COR-L47 (cell line): ENCODE measurements around the gene ACE.

Source experiments
- DNase-seq: peaks from one replicate; lab custom pipeline; 2025; lab: John Stamatoyannopoulos, UW

ACE gene

GRCh38 chr17:63537991-63538692 is 61.3 kb downstream of the ACE start:
- no peak for DNase-seq

DNA sequence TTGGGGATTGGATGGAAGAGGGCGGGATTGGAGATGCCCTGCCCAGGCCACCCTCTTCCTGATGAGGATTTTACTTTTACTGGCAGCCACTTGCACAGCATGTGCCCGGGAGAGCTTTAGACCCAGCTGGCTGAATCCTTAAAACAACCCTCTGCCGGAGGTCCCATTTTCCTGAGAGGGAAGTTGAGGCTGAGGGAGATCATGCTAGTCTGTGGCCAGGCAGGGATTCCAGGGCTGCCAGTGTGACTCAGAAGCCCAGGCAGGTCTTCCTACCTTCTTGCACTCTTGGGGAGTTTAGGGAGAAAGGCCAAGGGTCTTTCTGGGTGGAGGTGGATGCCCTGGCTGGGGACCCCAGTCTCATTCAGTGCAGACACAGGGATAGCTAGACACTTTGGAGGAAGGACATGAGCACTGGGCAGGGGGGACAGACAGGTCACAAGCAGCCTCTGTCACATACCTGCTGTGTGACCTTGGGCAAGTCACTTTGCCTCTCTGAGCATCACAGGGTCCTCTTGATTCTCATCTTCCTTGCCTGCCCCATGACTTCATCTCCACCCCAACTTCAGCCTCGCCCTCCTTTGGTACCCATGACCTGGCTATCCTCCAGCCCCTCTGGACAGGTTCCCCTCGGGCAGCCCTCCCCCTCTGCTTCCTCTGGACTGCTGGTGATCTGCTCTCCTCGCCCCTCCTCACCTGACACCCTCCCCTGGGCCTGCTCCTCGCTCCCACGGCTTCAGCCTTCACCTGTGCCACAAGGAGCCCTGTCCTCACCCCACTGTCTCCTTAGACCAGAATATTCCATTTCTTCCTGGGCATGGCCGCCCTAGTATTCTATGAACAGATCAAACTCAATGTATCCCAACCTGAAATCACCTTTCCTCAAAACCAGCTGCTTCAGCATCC is 62.1 kb downstream of the ACE start:
- no peak for DNase-seq

GRCh38 chr17:63540590-63540989 is 63.7 kb downstream of the ACE start:
- no peak for DNase-seq

GRCh38 chr17:63542218-63542545 is 65.3 kb downstream of the ACE start:
- DNase-seq: no peak

DNA sequence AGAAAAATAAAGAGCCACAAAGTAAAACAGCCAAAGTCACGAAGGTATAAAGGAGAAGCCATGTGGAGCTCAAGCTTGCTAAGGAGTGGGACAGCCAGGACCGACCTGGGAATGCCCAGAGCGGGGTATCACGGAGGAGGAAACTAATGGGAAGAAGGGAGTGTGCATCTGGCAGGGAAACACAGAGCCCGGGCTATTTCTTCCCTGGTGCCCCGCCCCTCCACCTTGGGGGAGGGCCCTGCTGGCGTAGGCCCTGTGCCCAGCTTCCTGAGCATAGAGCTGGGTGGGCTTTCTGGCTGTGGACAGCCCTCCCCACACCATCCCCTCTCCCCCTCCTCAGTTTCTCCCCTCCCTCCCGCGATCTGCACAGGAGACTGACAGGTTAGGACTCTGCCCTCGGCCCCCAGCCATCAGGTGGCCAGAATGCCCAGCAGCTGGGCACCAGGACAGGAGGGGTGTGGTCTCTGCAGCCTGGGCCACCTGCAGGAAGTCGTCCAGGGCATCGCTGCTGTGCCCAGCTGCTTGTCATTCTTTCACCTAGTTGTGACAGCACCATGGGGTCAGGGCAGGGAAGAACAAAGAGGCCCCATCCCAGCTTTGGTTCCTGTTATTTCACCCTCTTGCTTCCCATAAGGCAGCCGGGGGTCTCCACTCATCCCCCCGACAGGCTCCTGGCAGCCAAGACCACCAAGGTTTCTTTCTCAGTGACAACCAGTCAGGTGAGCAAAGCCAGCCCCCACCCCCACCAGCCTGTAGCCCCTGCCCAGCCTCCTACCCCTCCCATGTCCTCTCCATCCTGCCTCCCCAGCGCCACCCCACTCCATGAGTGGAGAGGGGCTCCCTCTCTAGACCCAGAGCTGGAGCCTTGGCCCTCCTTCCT is 66.3 kb downstream of the ACE start:
- DNase-seq: peak; percentile 43

DNA sequence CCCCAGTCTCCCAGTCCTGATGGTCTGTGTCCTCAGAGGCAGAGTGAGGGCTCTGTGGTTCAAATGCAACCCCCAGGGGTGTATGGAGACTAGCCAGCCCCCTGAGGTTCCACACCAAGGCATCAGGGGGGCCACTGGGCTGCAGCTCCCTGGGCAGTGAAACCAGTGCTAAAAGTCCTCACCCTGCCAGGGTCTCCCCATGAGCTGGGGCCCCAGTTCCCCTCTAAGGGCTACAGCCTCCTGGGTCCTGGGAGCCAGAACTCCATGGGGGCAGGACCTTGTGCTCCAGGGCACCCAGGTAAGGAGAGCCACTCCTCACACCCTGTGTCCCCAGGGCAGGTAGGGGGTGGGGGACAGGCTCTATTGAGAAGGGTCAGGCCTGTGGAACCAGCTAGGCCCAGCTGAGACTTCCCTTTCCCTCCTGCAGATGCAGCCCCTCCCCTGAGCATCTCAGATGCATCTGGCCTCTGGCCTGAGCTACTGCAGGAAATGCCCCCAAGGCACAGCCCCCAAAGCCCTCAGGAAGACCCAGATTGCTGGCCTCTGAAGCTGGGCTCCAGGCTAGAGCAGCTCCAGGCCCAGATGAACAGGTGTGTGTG is 67.1 kb downstream of the ACE start:
- DNase-seq: no peak

DNA sequence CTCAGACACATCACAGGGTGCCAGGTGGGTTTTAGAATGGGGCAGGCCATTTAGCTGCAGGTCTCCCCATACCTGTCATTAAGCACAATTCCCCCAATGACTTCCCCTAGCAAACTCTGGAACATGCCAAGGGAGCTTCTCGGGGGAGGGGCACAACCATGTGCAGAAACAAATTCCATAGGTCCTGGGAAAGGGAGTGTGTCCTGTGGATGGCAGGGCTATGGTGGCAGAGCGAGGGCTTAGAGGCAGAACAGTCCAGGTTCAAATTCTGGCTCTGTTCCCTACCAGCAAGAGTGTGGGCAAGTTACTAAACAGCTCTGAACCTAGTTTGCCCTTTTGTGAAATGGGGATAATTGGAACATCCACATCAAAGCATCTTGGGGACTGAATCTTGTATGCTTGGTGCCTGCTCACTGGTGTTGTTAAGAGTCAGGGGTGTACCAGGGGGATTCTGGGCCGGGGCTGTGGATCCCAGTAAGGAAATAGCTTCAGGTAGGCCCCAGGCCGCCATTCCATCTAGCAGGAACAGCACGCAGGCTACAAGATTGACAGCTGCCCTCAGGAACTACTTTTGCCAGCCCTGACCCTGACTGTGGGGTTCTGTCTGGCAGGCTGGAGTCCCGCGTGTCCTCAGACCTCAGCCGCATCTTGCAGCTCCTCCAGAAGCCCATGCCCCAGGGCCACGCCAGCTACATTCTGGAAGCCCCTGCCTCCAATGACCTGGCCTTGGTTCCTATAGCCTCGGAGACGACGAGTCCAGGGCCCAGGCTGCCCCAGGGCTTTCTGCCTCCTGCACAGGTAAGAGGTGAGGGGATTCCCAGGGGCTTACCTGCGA is 67.8 kb downstream of the ACE start:
- no peak for DNase-seq

DNA sequence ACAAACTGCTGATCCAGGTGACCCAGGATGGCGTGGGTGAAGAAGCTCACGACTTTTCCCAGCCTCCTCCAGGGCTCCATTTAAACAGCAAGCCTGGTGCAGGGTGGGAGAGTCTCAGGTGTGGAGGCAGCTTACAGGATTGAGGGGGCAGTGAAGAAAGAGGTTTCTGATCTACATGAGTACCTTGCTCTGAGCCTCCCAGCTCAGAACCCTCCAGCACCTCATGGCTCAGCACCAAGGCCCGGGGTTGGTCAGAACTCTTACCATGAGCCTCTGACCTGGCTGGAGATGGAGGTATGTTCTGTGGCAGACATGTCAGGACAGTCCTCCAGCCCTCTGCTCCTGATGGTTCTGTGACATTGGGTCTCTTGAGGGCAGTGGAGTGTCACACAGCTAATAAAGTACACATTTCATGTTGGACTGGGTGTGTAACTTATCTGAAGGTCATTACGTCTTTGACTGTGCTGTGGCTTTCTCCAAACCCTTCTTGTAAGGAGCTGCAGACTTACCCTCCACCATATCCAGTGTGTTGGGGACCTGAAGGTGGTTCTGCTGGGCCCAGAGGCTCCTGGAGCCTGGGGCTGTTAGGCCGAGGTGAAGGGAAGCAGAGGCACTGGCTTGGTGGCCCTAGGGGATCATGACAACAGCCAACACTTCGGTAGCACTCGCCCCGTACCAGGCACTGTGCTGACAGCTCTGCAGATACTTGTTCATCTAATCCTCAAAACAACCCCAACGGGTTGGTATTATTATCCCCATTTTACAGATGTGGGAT is 69.6 kb downstream of the ACE start:
- no peak for DNase-seq

GRCh38 chr17:63547083-63547523 is 70.2 kb downstream of the ACE start:
- DNase-seq: no peak
